ENCODE results near the gene AKT1.

The AKT1 gene

GRCh38 chr14:104799244-104800014 is 3.9 kb upstream of the AKT1 start:
- TF ChIP-seq GATA1 (IDR thresholded peaks at IDR 0.05; ENCODE audit: low read depth, low read length): no peak
- no peak for TF ChIP-seq POLR2A (IDR thresholded peaks at IDR 0.05; ENCODE audit: low read length)
- DNase-seq: peak; percentile 39 to 42

GRCh38 chr14:104798300-104799243 is 3.0 kb upstream of the AKT1 start:
- TF ChIP-seq GATA1 (IDR thresholded peaks at IDR 0.05; ENCODE audit: low read depth, low read length) (no peak), POLR2A (IDR thresholded peaks at IDR 0.05; ENCODE audit: low read length) (no peak)
- DNase-seq: no peak

- DNase-seq: peak; percentile 48 to 55
- TF ChIP-seq POLR2A (IDR thresholded peaks at IDR 0.05; ENCODE audit: low read length) (no peak), GATA1 (IDR thresholded peaks at IDR 0.05; ENCODE audit: low read depth, low read length) (no peak)
Measured at GRCh38 chr14:104797115-104798044, 1.8 kb upstream of the AKT1 start.

GRCh38 chr14:104796687-104797081 is 1.1 kb upstream of the AKT1 start:
- TF ChIP-seq GATA1 (IDR thresholded peaks at IDR 0.05; ENCODE audit: low read depth, low read length) (no peak), POLR2A (IDR thresholded peaks at IDR 0.05; ENCODE audit: low read length) (no peak)
- no peak for DNase-seq

- peak; percentile 68 to 82 for DNase-seq
- TF ChIP-seq GATA1 (IDR thresholded peaks at IDR 0.05; ENCODE audit: low read depth, low read length) (no peak), POLR2A (IDR thresholded peaks at IDR 0.05; ENCODE audit: low read length) (peak; percentile 44)
Measured at GRCh38 chr14:104795781-104796686, 486 bp upstream of the AKT1 start.

- no peak for TF ChIP-seq GATA1 (IDR thresholded peaks at IDR 0.05; ENCODE audit: low read depth, low read length)
- no peak for TF ChIP-seq POLR2A (IDR thresholded peaks at IDR 0.05; ENCODE audit: low read length)
Measured at GRCh38 chr14:104794631-104794992, 936 bp downstream of the AKT1 start.

GRCh38 chr14:104794099-104794498 is 1.4 kb downstream of the AKT1 start:
- DNase-seq: peak; percentile 64 to 65
- TF ChIP-seq POLR2A (IDR thresholded peaks at IDR 0.05; ENCODE audit: low read length): no peak
- no peak for TF ChIP-seq GATA1 (IDR thresholded peaks at IDR 0.05; ENCODE audit: low read depth, low read length)

More at GRCh38 chr14:104794631-104794992, 936 bp downstream of the AKT1 start:
- peak; percentile 60 to 67 for DNase-seq

GRCh38 chr14:104793703-104793959 is 1.9 kb downstream of the AKT1 start:
- TF ChIP-seq GATA1 (IDR thresholded peaks at IDR 0.05; ENCODE audit: low read depth, low read length) (no peak), POLR2A (IDR thresholded peaks at IDR 0.05; ENCODE audit: low read length) (no peak)
- DNase-seq: no peak

GRCh38 chr14:104792945-104793702 is 2.4 kb downstream of the AKT1 start:
- TF ChIP-seq POLR2A (IDR thresholded peaks at IDR 0.05; ENCODE audit: low read length) (no peak), GATA1 (IDR thresholded peaks at IDR 0.05; ENCODE audit: low read depth, low read length) (no peak)
- DNase-seq: no peak

GRCh38 chr14:104792101-104792884 is 3.3 kb downstream of the AKT1 start:
- DNase-seq: no peak
- TF ChIP-seq GATA1 (IDR thresholded peaks at IDR 0.05; ENCODE audit: low read depth, low read length): no peak
- no peak for TF ChIP-seq POLR2A (IDR thresholded peaks at IDR 0.05; ENCODE audit: low read length)

- no peak for DNase-seq
- no peak for TF ChIP-seq GATA1 (IDR thresholded peaks at IDR 0.05; ENCODE audit: low read depth, low read length)
- TF ChIP-seq POLR2A (IDR thresholded peaks at IDR 0.05; ENCODE audit: low read length): no peak
Measured at GRCh38 chr14:104791425-104791824, 4.1 kb downstream of the AKT1 start.
